ENCODE measurements around the gene C1GALT1. TPM values are rescaled to one million over a fixed set of nuclear protein-coding genes. Genes with fewer than 3 reads are reported as not detected.

The C1GALT1 gene
- total RNA-seq, 4 donors from 2014 or later: 17.6 to 38.3 (median 30.8) TPM

GRCh38 chr7:7276161-7276560, 93.8 kb downstream of the C1GALT1 start:
- ATAC-seq (ENCODE audit: low FRiP score): no peak
- TF ChIP-seq CTCF (IDR thresholded peaks at IDR 0.05): no peak
- DNase-seq (ENCODE audit: low spot score): no peak

GRCh38 chr7:7290429-7291122, 108.2 kb downstream of the C1GALT1 start:
- DNase-seq (ENCODE audit: low spot score) (no peak), ATAC-seq (ENCODE audit: low FRiP score) (no peak)
- no peak for TF ChIP-seq CTCF (IDR thresholded peaks at IDR 0.05)

GRCh38 chr7:7292085-7292484, 109.7 kb downstream of the C1GALT1 start:
- no peak for TF ChIP-seq CTCF (IDR thresholded peaks at IDR 0.05)
- DNase-seq (ENCODE audit: low spot score) (no peak), ATAC-seq (ENCODE audit: low FRiP score) (no peak)

- DNase-seq (ENCODE audit: low spot score): no peak
- ATAC-seq (ENCODE audit: low FRiP score): no peak
- no peak for TF ChIP-seq CTCF (IDR thresholded peaks at IDR 0.05)
These were observed 110.3 kb downstream of the C1GALT1 start for GRCh38 chr7:7292608-7293007.

GRCh38 chr7:7293092-7293491, 110.7 kb downstream of the C1GALT1 start:
- ATAC-seq (ENCODE audit: low FRiP score): no peak
- DNase-seq (ENCODE audit: low spot score): no peak
- no peak for TF ChIP-seq CTCF (IDR thresholded peaks at IDR 0.05)

GRCh38 chr7:7294911-7295310, 112.6 kb downstream of the C1GALT1 start:
- no peak for TF ChIP-seq CTCF (IDR thresholded peaks at IDR 0.05)
- ATAC-seq (ENCODE audit: low FRiP score) (no peak), DNase-seq (ENCODE audit: low spot score) (no peak)
